22Rv1 (cell line): ENCODE data around the gene ATXN1.

ENCODE experiments used
- H3K27ac ChIP-seq: fragments of 450-650 bp; 2 replicates; pipeline ENCODE4 v1.5.1; 2017
- ZFX ChIP-seq: fragments of 450-650 bp; IDR thresholded peaks from 2 replicates; pipeline ENCODE4 v1.6.1; 2017; ENCODE audit warnings: antibody characterized with exemption, borderline replicate concordance
- TF ChIP-seq, protein P1 (sequence below): fragments of 450-650 bp; IDR thresholded peaks from 2 replicates; pipeline ENCODE4 v1.5.1; 2017; ENCODE audit warnings: mild to moderate bottlenecking

ATXN1 gene

DNA sequence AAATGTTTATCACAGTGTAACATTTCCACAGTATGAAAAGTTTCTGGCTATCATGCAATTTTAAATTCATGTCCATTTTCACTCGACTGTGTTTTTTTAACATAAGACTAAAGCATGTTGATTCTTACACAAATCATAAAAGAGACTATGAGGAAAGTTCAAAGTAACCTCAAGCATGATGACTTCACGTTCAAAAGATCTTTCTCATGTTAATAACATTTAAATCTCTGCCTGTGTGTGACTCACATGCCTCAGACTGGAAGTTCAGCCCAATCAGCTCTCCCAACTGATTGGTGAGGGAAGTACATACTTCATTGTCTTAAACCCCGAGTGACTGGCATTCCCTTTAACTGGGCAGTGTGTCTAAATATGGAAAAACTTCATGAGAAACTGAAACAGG is 37.4 kb downstream of the ATXN1 start:
- H3K27ac ChIP-seq, result no peak overlapping the region
- TF ChIP-seq, protein P1, sequence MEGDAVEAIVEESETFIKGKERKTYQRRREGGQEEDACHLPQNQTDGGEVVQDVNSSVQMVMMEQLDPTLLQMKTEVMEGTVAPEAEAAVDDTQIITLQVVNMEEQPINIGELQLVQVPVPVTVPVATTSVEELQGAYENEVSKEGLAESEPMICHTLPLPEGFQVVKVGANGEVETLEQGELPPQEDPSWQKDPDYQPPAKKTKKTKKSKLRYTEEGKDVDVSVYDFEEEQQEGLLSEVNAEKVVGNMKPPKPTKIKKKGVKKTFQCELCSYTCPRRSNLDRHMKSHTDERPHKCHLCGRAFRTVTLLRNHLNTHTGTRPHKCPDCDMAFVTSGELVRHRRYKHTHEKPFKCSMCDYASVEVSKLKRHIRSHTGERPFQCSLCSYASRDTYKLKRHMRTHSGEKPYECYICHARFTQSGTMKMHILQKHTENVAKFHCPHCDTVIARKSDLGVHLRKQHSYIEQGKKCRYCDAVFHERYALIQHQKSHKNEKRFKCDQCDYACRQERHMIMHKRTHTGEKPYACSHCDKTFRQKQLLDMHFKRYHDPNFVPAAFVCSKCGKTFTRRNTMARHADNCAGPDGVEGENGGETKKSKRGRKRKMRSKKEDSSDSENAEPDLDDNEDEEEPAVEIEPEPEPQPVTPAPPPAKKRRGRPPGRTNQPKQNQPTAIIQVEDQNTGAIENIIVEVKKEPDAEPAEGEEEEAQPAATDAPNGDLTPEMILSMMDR, result no peak
- no peak for TF ChIP-seq ZFX

DNA sequence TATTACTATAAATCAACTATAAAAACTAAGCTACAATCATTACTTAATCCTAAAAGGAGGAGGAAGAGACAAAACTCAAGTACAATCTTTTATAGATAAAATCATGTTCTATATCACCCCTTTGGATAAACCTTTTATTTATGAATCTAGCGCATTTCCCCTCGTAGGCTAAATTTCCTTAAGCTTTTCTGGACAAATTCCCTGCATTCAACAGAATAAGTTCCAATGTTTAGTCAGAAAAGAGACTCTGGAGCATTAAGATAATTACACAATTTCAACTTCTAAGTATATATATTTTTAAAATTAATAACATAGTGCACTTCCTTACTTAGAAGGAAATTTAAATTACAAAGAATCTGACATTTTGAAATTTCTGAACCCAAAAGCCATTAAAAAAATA is 37.9 kb downstream of the ATXN1 start:
- no peak overlapping the region for H3K27ac ChIP-seq
- TF ChIP-seq ZFX, result no peak
- TF ChIP-seq, protein P1, result no peak

DNA sequence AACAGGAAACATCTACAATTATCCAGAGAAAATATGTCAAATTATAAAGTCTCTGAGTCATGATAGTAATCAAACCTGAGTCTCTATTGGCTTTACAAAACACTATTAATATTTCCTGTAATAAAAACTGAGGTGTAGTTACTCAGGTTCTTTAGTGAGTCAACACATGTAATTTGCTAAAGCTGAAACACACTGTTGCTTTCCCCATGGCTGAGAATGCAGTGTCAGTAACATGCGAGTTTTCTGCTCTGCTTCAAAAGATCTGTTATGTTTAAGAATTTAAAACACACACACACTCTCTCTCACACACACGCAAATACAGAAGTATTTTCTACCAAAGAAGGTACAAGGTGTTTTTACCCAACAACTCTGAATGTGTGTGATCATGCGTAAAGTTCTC is 38.6 kb downstream of the ATXN1 start:
- H3K27ac ChIP-seq, result no peak overlapping the region
- TF ChIP-seq, protein P1, result no peak
- TF ChIP-seq ZFX, result no peak

GRCh38 chr6:16721977-16722376 is 39.3 kb downstream of the ATXN1 start:
- no peak for TF ChIP-seq ZFX
- TF ChIP-seq, protein P1, result no peak
- H3K27ac ChIP-seq, result no peak overlapping the region

- H3K27ac ChIP-seq, result no peak overlapping the region
- TF ChIP-seq, protein P1, result no peak
- TF ChIP-seq ZFX, result no peak
Observed at GRCh38 chr6:16720861-16721260, 40.4 kb downstream of the ATXN1 start.

- H3K27ac ChIP-seq, result no peak overlapping the region
- TF ChIP-seq ZFX, result no peak
- TF ChIP-seq, protein P1, result no peak
Observed at GRCh38 chr6:16719488-16719887, 41.8 kb downstream of the ATXN1 start.

DNA sequence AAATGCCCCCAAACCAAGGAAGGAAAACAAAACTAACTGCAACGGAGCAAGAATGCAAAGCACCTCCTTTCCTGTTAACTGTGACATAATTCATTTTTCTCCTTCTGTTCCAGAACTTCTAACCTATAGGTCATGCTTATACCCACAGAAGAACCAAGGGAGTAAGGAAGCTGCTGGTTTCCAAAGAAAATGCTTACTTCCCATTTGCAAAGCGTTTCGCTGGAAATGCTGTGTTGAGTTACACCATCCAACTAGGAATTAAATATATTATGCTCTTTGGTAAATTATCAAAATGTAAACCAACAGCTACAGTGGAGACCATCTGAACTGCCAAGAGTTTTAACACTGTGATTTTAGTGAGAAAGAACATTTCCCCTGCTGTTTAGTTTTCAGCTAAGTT is 42.9 kb downstream of the ATXN1 start:
- H3K27ac ChIP-seq, result no peak overlapping the region
- TF ChIP-seq, protein P1, result no peak
- TF ChIP-seq ZFX, result no peak
